HEK293 (cell line): ENCODE measurements around the gene HOXA10.
A peak's percentile ranks its signal among the peaks of the same experiment; 100 is the strongest.

Source experiments
- CTCF ChIA-PET: fragments of 350-600 bp; formaldehyde crosslinking; extraction: SDS; loops from one replicate; lab custom pipeline; 2021; ENCODE audit warnings: antibody characterized with exemption; lab: Yijun Ruan, JAX
- POLR2A ChIA-PET: fragments of 300-600 bp; formaldehyde crosslinking; extraction: SDS; loops from one replicate; lab custom pipeline; 2020; ENCODE audit warnings: antibody characterized with exemption, inconsistent platforms; lab: Yijun Ruan, JAX
- H3K27ac ChIP-seq: fragments of 200-500 bp; sonication (Bioruptor generic); 2 replicates; pipeline ENCODE4 v1.5.1; 2014; ENCODE audit warnings: low read depth, low read length, control low read depth, inconsistent platforms; ENCODE audit errors: extremely low read depth
- H3K36me3 ChIP-seq, 2 experiments: fragments of 200-500 bp in 1 of 2; sonication (Bioruptor generic) in 1 of 2; 1 replicate in 1 of 2; 2 replicates in 1 of 2; pipeline ENCODE4 v1.5.1; 2014 to 2017; ENCODE audit warnings: inconsistent platforms in 2 of 2, low read length in 2 of 2; ENCODE audit not compliant: control insufficient read depth in 2 of 2, insufficient read depth in 1 of 2
- H3K4me1 ChIP-seq: fragments of 200-500 bp; sonication (Bioruptor generic); 2 replicates; pipeline ENCODE4 v1.5.1; 2014; ENCODE audit warnings: mild to moderate bottlenecking, low read length, inconsistent platforms; ENCODE audit not compliant: control insufficient read depth, insufficient read depth
- H3K4me3 ChIP-seq: 2 replicates; pipeline ENCODE4 v1.5.1; 2011; ENCODE audit warnings: low read depth, mild to moderate bottlenecking, control low read depth, low read length, moderate library complexity
- H3K9me3 ChIP-seq: fragments of 200-500 bp; sonication (Bioruptor generic); 2 replicates; pipeline ENCODE4 v1.5.1; 2014; ENCODE audit warnings: low read depth, low read length, inconsistent platforms; ENCODE audit not compliant: control insufficient read depth, insufficient read depth
- ELK4 ChIP-seq: IDR thresholded peaks from 2 replicates; pipeline ENCODE4 v1.6.1; 2011; ENCODE audit warnings: mild to moderate bottlenecking, low read depth, low read length, borderline replicate concordance
- FEZF1 ChIP-seq: fragments of 450-650 bp; formaldehyde crosslinking; IDR thresholded peaks from 2 replicates; pipeline ENCODE4 v1.5.1; 2016; ENCODE audit warnings: missing biosample characterization, missing genetic modification characterization
- GFI1B ChIP-seq: fragments of 450-650 bp; formaldehyde crosslinking; IDR thresholded peaks from 2 replicates; pipeline ENCODE4 v1.5.1; 2016; ENCODE audit warnings: missing biosample characterization, missing genetic modification characterization
- GLIS1 ChIP-seq: fragments of 450-650 bp; formaldehyde crosslinking; IDR thresholded peaks from 2 replicates; pipeline ENCODE4 v1.5.1; 2016; ENCODE audit warnings: missing biosample characterization, missing genetic modification characterization
- GLIS2 ChIP-seq: fragments of 450-650 bp; formaldehyde crosslinking; IDR thresholded peaks from 2 replicates; pipeline ENCODE4 v1.5.1; 2016; ENCODE audit warnings: missing biosample characterization, missing genetic modification characterization
- HOXC10 ChIP-seq: sonication (generic); formaldehyde crosslinking; IDR thresholded peaks from 2 replicates; pipeline ENCODE4 v1.8.1; 2023; ENCODE audit warnings: mild to moderate bottlenecking, missing genetic modification reagents
- IKZF3 ChIP-seq: fragments of 450-650 bp; IDR thresholded peaks from 2 replicates; pipeline ENCODE4 v1.5.0; 2018; ENCODE audit warnings: missing biosample characterization, mild to moderate bottlenecking, missing genetic modification characterization, moderate library complexity
- KLF9 ChIP-seq: fragments of 450-650 bp; formaldehyde crosslinking; IDR thresholded peaks from 2 replicates; pipeline ENCODE4 v1.5.1; 2016; ENCODE audit warnings: missing biosample characterization, missing genetic modification characterization, low read depth
- OVOL3 ChIP-seq: fragments of 450-650 bp; formaldehyde crosslinking; IDR thresholded peaks from 2 replicates; pipeline ENCODE4 v1.5.1; 2016; ENCODE audit warnings: missing biosample characterization, missing genetic modification characterization
- PATZ1 ChIP-seq: fragments of 450-650 bp; formaldehyde crosslinking; IDR thresholded peaks from 2 replicates; pipeline ENCODE4 v1.5.1; 2016; ENCODE audit warnings: missing biosample characterization, missing genetic modification characterization
- SP2 ChIP-seq: fragments of 450-650 bp; formaldehyde crosslinking; IDR thresholded peaks from 2 replicates; pipeline ENCODE4 v1.5.1; 2016; ENCODE audit warnings: missing biosample characterization, missing genetic modification characterization
- SP3 ChIP-seq: fragments of 450-650 bp; formaldehyde crosslinking; IDR thresholded peaks from 2 replicates; pipeline ENCODE4 v1.5.1; 2016; ENCODE audit warnings: missing biosample characterization, missing genetic modification characterization
- ZBTB17 ChIP-seq: fragments of 450-650 bp; formaldehyde crosslinking; IDR thresholded peaks from 2 replicates; pipeline ENCODE4 v1.5.1; 2016; ENCODE audit warnings: missing biosample characterization, missing genetic modification characterization
- ZFHX2 ChIP-seq: fragments of 450-650 bp; formaldehyde crosslinking; conservative IDR thresholded peaks from 2 replicates; pipeline ENCODE4 v1.5.1; 2016; ENCODE audit warnings: missing biosample characterization, missing genetic modification characterization
- ZNF121 ChIP-seq: fragments of 450-650 bp; formaldehyde crosslinking; IDR thresholded peaks from 2 replicates; pipeline ENCODE4 v1.5.1; 2016; ENCODE audit warnings: missing biosample characterization, missing genetic modification characterization
- ZNF132 ChIP-seq: fragments of 450-650 bp; formaldehyde crosslinking; IDR thresholded peaks from 2 replicates; pipeline ENCODE4 v1.5.1; 2017; ENCODE audit warnings: missing biosample characterization, missing genetic modification characterization, borderline replicate concordance
- ZNF148 ChIP-seq: fragments of 450-650 bp; formaldehyde crosslinking; IDR thresholded peaks from 2 replicates; pipeline ENCODE4 v1.5.0; 2017; ENCODE audit warnings: missing biosample characterization, missing genetic modification characterization, borderline replicate concordance
- ZNF184 ChIP-seq: fragments of 450-650 bp; IDR thresholded peaks from 2 replicates; pipeline ENCODE4 v1.5.1; 2018; ENCODE audit warnings: missing biosample characterization, mild to moderate bottlenecking, missing genetic modification characterization
- ZNF211 ChIP-seq: fragments of 450-650 bp; formaldehyde crosslinking; IDR thresholded peaks from 2 replicates; pipeline ENCODE4 v1.5.1; 2016; ENCODE audit warnings: low read depth, missing biosample characterization, missing genetic modification characterization
- ZNF341 ChIP-seq: fragments of 450-650 bp; formaldehyde crosslinking; IDR thresholded peaks from 2 replicates; pipeline ENCODE4; 2016; ENCODE audit warnings: low read depth, missing biosample characterization, missing genetic modification characterization
- ZNF423 ChIP-seq: fragments of 450-650 bp; formaldehyde crosslinking; IDR thresholded peaks from 2 replicates; pipeline ENCODE4 v1.5.1; 2016; ENCODE audit warnings: missing biosample characterization, missing genetic modification characterization
- ZNF530 ChIP-seq: fragments of 450-650 bp; formaldehyde crosslinking; IDR thresholded peaks from 2 replicates; pipeline ENCODE4 v1.5.1; 2016; ENCODE audit warnings: low read depth, missing biosample characterization, missing genetic modification characterization
- ZNF585B ChIP-seq: fragments of 450-650 bp; formaldehyde crosslinking; IDR thresholded peaks from 2 replicates; pipeline ENCODE4 v1.5.1; 2016; ENCODE audit warnings: missing biosample characterization, missing genetic modification characterization
- ZNF629 ChIP-seq: fragments of 450-650 bp; formaldehyde crosslinking; IDR thresholded peaks from 2 replicates; pipeline ENCODE4 v1.5.1; 2017; ENCODE audit warnings: missing biosample characterization, missing genetic modification characterization
- ZNF664 ChIP-seq: fragments of 450-650 bp; formaldehyde crosslinking; IDR thresholded peaks from 2 replicates; pipeline ENCODE4 v1.5.1; 2016; ENCODE audit warnings: missing biosample characterization, missing genetic modification characterization
- ZNF701 ChIP-seq: fragments of 450-650 bp; formaldehyde crosslinking; IDR thresholded peaks from 2 replicates; pipeline ENCODE4 v1.5.1; 2016; ENCODE audit warnings: missing biosample characterization, missing genetic modification characterization
- ZNF830 ChIP-seq: fragments of 450-650 bp; IDR thresholded peaks from 2 replicates; pipeline ENCODE4 v1.5.0; 2018; ENCODE audit warnings: missing biosample characterization, missing genetic modification characterization, low read depth, mild to moderate bottlenecking, moderate library complexity
- ZNF843 ChIP-seq: fragments of 450-650 bp; formaldehyde crosslinking; IDR thresholded peaks from 2 replicates; pipeline ENCODE4 v1.5.1; 2016; ENCODE audit warnings: missing biosample characterization, missing genetic modification characterization

HOXA10 gene

GRCh38 chr7:27144781-27145164, 29.3 kb downstream of the HOXA10 start (continued):
- TF ChIP-seq ZNF148 (no peak), ZNF585B (tag by site-specific recombination) (no peak), GLIS1 (tag by site-specific recombination) (peak; percentile 9; the same call in 1 of the 2 replicates), ZNF132 (tag by site-specific recombination) (no peak), FEZF1 (no peak)

- Histone ChIP-seq H3K36me3 (peaks cover 0 to 66% of the 10 kb centered on the region in 2 experiments; a peak in 2 of 3 replicates), H3K4me1 (peaks cover 21% of the 10 kb centered on the region), H3K9me3 (no peaks in the 10 kb centered on the region), H3K4me3 (no peak overlapping the region), H3K27ac (peak overlapping the region; percentile 74)
- CTCF ChIA-PET, result interaction anchor here (0.6 to 4.4 kb wide), 40 partner anchors 10 to 1251 kb away, joined by 3 to 34 read pairs (median 5); partner anchors contain the start of genes HOXA1 and HOXA7
- POLR2A ChIA-PET, result interaction anchor here (0.6 to 1.6 kb wide), 20 partner anchors 10 to 1282 kb away, joined by 3 to 9 read pairs (median 4); partner anchors contain the start of genes HOXA11, HOXA4, HOXA7 and HOXA9
- no peak for TF ChIP-seq GLIS2 (tag by site-specific recombination)
- TF ChIP-seq ZNF664 (tag by site-specific recombination), result no peak
- TF ChIP-seq ZNF341, result peak; percentile 59
- TF ChIP-seq ELK4, result no peak
- TF ChIP-seq ZNF121, result no peak
- TF ChIP-seq ZNF423 (tag by site-specific recombination), result no peak
- no peak for TF ChIP-seq HOXC10
- no peak for TF ChIP-seq KLF9 (tag by site-specific recombination)
- TF ChIP-seq IKZF3 (tag by site-specific recombination), result peak; percentile 30; the same call in 1 of the 2 replicates
- TF ChIP-seq ZNF530 (tag by site-specific recombination), result no peak
- TF ChIP-seq ZNF701 (tag by site-specific recombination), result no peak
- TF ChIP-seq OVOL3 (tag by site-specific recombination), result no peak
- TF ChIP-seq FEZF1, result peak; percentile 76
- no peak for TF ChIP-seq ZNF211 (tag by site-specific recombination)
- peak; percentile 57 for TF ChIP-seq ZBTB17
- peak; percentile 13; the same call in 1 of the 2 replicates for TF ChIP-seq ZNF184 (tag by site-specific recombination)
- TF ChIP-seq ZFHX2 (tag by site-specific recombination), result 0 out of 2 replicates have a peak, but pooled peaks have one; percentile 4
- no peak for TF ChIP-seq SP2 (tag by site-specific recombination)
- TF ChIP-seq ZNF629 (tag by site-specific recombination), result peak; percentile 48; the same call in 1 of the 2 replicates
- TF ChIP-seq GFI1B (tag by site-specific recombination), result peak; percentile 71
- 0 out of 2 replicates have a peak, but pooled peaks have one; percentile 22 for TF ChIP-seq ZNF843 (tag by site-specific recombination)
- peak; percentile 82 for TF ChIP-seq PATZ1
- TF ChIP-seq ZNF830 (tag by site-specific recombination), result no peak
- peak; percentile 7; the same call in 1 of the 2 replicates for TF ChIP-seq SP3 (tag by site-specific recombination)
Observed at GRCh38 chr7:27143950-27144780, 30.0 kb downstream of the HOXA10 start.
